GM18511 (cell line): Measurements from ENCODE around the gene DEFB124.
A peak's percentile ranks its signal among the peaks of the same experiment; 100 is the strongest.
"Not testable (repeated sequence)": the region's sequence is repeated elsewhere in the genome, so short reads cannot be mapped to it uniquely, and the experiment has no call there.

Experiments
- ATAC-seq: cut with Tn5 transposase; IDR thresholded peaks from one replicate; pipeline ENCODE4 v1.9.1; 2021; ENCODE audit warnings: mild to moderate bottlenecking, moderate library complexity; ENCODE audit not compliant: unreplicated experiment

Gene DEFB124

GRCh38 chr20:31489152-31489551, 14.2 kb upstream of the DEFB124 start:
- no peak for ATAC-seq

DNA sequence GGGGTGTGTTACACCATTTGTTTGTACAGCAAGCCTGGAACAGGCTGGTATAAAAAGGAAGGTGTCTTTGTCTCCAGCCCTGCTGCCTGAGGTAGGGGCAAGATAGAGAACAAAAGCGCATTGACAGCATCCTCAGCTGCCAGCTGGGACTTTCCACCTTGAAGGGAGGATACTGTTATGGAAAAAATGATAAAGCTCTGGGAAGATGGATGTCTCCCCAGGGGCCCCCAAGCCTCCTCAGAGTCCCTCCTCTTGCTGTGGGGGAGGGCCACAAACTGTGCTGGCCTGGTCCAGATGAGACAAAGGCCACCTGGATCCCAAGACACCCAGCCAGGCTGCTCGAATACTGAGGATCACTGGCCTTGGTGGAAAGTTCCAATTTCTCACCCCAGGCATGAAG, 13.2 kb upstream of the DEFB124 start:
- ATAC-seq: no peak

- ATAC-seq: no peak
Measured at GRCh38 chr20:31485450-31486339, 10.8 kb upstream of the DEFB124 start.

DNA sequence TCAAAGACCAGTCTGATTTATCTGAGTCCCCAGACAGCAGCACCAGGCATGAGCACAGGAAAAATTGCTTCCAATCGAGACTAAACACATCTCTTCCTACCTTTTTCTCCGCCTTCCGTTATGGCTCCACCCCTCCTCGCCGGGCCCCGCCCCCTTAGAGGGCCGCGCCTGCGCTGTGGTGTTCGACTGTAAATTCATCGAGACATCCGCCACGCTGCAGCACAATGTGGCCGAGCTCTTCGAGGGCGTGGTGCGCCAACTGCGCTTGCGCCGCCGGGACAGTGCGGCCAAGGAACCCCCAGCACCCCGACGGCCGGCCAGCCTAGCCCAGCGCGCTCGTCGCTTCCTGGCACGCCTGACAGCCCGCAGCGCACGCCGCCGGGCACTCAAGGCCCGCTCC, 9.1 kb upstream of the DEFB124 start:
- ATAC-seq: no peak

- ATAC-seq: no peak
Measured at GRCh38 chr20:31476643-31477215, 1.8 kb upstream of the DEFB124 start.

DNA sequence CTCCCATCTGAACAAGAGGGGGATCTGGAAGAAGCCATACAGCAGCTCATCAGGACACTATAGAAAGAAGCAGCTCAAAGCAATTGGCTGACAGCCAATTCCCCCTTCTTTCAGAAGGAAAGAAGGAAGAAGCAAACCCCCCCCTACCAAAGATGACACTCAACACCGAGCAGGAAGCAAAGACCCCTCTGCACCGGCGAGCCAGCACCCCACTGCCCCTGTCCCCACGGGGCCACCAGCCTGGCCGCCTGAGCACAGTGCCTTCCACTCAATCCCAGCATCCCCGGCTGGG, 1.3 kb upstream of the DEFB124 start:
- no peak for ATAC-seq

- no peak for ATAC-seq
Measured at GRCh38 chr20:31475472-31476293, 756 bp upstream of the DEFB124 start.

GRCh38 chr20:31474097-31474436, 860 bp downstream of the DEFB124 start:
- ATAC-seq: peak; percentile 70

DNA sequence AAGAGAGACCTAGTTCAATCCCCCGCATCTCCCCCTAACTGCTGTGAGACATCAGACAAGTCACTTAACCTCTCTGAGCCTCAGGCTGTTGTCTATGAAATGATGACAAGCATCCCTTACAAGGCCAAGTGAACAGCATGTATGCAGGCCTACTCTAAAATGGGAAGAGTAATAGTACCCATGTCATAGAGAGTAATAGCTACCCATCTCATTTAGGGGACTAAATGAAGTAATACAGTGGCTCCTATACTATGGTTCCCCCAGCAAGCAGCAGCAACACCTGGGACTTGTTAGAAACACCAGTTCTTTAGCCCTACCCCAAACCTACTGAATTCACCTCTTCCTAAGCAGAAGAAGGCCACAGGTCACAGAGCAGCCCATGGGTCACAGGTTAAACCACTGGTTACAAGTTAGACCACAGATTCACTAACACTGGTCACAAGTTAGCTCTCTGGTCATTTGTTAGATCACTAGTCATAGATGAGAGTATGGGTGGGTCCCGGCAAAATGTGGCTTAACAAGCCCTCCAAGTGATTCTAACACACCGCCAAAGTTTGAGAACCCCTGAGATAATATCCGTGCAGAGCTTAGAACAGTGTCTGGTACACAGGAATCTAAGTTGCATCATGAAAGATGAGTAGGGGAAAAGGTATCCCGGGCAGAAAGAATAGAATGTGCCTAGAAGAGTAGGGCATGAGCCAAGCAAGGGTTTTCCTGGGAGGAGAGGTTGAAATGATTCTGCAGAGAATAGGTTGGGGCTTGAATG, 1.4 kb downstream of the DEFB124 start:
- ATAC-seq: peak; percentile 24

DNA sequence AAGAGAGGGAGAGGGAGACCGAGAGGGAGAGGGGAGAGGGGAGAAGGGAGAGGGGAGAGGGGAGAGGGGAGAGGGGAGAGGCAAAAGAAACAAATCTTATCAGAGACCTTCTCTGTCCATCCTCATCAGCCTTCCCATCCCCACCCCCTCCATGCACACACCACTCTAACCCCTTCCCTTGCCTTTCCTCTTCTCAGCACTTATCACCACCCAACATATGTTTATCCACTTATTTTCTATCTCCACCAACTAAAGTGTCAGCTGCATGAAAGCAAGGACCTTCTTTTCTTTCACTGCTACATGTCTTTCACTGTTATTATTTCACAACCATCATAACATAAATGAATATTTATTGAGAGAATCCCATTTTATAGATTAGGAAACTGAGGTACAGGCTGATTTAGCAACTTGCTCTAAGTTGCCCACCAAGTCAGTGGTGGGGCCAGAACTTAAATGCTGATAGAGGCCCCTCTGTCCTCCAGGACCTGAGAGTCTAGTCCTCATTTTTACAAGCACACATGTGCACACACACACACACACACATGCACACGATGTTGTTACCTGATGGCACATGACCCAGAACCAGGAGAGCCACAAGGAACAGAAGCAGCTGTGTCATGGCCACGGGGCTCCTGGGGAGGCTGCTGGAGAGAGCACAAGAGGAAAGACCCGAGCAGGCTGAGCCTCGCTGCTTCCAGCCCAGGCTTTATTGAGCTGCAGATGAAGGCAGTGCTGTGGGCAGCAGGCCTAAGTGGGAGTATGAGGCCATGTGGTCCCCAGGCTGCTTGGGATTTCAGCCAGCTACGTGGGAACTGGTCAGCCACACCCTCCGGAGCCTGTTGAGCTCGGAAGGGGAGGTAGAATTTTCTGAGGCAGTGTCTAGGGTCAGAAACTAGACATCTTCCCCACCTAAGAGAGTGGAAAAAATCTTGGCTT, 2.3 kb downstream of the DEFB124 start:
- no peak for ATAC-seq

- ATAC-seq: not testable (repeated sequence)
Measured at GRCh38 chr20:31470946-31471345, 4.0 kb downstream of the DEFB124 start.

DNA sequence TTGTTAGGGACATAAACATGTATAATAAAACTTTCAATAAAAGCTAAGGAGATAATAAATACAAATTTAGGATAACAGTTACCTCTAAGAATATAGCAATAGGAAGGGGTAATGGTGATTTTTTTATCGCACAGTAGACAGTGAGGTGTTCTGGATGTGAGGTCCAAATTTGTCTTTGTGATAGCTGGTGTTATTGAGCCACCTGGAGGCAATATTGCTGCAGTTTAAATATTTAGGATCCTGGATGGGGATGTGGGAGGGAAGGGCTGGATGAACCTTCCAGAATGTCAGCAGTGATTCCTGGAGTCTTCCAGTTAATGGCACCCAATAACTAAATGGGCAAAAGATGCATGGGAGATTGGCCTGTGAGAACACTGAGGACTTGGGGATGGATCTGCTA, 20.6 kb downstream of the DEFB124 start:
- no peak for ATAC-seq

GRCh38 chr20:31452575-31452974, 22.4 kb downstream of the DEFB124 start:
- ATAC-seq: no peak

- ATAC-seq: no peak
Measured at GRCh38 chr20:31449511-31450414, 25.2 kb downstream of the DEFB124 start.

- ATAC-seq: no peak
Measured at GRCh38 chr20:31446084-31446819, 28.7 kb downstream of the DEFB124 start.

DNA sequence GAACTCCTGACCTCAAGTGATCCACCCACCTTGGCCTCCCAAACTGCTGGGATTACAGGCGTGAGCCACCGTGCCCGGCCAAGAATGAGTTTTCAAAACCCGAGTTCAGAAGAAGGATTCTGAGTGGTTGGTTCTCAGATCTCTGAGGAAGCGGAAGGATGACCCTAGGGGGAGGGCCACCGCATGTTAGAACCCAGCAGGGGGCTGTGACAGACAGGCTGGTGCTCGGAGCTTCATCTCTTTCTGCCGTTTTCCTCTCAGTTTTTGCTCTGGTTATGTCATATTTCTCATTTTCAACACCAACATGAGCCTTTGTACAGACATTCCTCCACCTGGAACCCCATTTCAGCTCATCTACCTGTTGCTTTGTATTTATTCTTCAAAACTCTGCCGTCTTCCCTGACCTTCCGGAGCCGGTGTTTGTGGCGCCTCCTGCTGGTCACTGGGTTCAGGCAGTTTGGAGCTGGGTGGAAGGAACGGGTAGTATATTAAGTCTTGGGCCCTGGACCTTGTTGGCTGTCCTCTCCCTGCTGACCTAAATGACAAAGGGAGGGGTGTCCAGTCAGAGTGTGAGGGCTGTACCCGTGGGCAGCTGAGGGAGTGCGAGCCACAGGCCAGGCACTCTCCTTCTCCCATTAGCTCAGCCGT, 34.8 kb downstream of the DEFB124 start, which contains the start of gene DEFB123:
Gene DEFB123 (plus strand): TSS at position 621 of the 648 bp plus-strand sequence. CDS start 67 bp downstream, outside the sequence.
- ATAC-seq: no peak

GRCh38 chr20:31430568-31431115, 44.3 kb downstream of the DEFB124 start:
- ATAC-seq: no peak
